ENCODE measurements around the gene PPARD.

DNA sequence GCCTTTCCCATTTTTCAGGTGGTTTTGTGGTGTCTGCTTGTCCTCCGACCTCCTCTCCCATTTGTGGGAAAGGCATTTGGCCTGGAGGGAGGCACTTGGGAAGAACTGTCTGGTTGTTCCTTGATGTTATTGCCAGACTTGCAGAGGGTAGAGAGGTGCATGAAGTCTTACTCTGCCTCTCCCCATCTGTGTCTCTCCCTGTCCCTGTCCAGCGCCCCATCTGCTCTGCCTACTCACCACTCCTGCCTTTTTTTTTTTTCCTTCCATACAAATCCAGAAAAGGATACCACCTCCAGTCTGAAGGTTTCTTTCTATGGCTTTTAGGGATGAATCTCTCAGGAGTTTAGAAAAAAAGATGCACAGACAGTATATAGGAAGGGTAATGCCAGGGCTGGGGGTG is 19.8 kb downstream of the PPARD start:
- TF ChIP-seq, protein P1, sequence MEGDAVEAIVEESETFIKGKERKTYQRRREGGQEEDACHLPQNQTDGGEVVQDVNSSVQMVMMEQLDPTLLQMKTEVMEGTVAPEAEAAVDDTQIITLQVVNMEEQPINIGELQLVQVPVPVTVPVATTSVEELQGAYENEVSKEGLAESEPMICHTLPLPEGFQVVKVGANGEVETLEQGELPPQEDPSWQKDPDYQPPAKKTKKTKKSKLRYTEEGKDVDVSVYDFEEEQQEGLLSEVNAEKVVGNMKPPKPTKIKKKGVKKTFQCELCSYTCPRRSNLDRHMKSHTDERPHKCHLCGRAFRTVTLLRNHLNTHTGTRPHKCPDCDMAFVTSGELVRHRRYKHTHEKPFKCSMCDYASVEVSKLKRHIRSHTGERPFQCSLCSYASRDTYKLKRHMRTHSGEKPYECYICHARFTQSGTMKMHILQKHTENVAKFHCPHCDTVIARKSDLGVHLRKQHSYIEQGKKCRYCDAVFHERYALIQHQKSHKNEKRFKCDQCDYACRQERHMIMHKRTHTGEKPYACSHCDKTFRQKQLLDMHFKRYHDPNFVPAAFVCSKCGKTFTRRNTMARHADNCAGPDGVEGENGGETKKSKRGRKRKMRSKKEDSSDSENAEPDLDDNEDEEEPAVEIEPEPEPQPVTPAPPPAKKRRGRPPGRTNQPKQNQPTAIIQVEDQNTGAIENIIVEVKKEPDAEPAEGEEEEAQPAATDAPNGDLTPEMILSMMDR (IDR thresholded peaks at IDR 0.05; ENCODE audit: low read depth, low read length) = no peak
- TF ChIP-seq EZH2phosphoT487 (IDR thresholded peaks at IDR 0.05; ENCODE audit: low read depth) = no peak
